Progenitor cell of endocrine pancreas (in vitro differentiated cells): ENCODE results near the gene ODAD2. TPM values are rescaled to one million over a fixed set of nuclear protein-coding genes. Genes with fewer than 3 reads are reported as not detected.

Experiments
- DNase-seq: peaks from one replicate; pipeline ENCODE4 v3.0.0; 2021; ENCODE audit warnings: low spot score; ENCODE audit not compliant: unreplicated experiment
- H3K27ac Mint-ChIP-seq: 2 replicates; pipeline ENCODE4 v1.8.0; 2021; ENCODE audit warnings: mild to moderate bottlenecking, moderate library complexity, mixed read lengths
- H3K27me3 Mint-ChIP-seq: 2 replicates; pipeline ENCODE4 v1.8.0; 2021; ENCODE audit warnings: mixed read lengths
- H3K36me3 Mint-ChIP-seq: 2 replicates; pipeline ENCODE4 v1.8.0; 2022; ENCODE audit warnings: mixed read lengths; ENCODE audit not compliant: insufficient read depth
- H3K4me1 Mint-ChIP-seq: 2 replicates; pipeline ENCODE4 v1.8.0; 2021; ENCODE audit warnings: low read depth, mixed read lengths
- H3K4me3 Mint-ChIP-seq: 2 replicates; pipeline ENCODE4 v1.8.0; 2021; ENCODE audit warnings: low read depth, mild to moderate bottlenecking, moderate library complexity, mixed read lengths
- H3K9me3 Mint-ChIP-seq: 2 replicates; pipeline ENCODE4 v1.8.0; 2021; ENCODE audit warnings: low read depth, mixed read lengths
- total RNA-seq: library from RNA; stranded (reverse); gene quantifications from 2 replicates; pipeline ENCODE4 v1.2.1, GENCODE V29; 2021
- TF ChIP-seq, protein P1 (sequence below): fragments of 200-600 bp; sonication (generic); IDR thresholded peaks from one replicate; pipeline ENCODE4 v1.5.0; 2021; ENCODE audit warnings: antibody characterized with exemption, mild to moderate bottlenecking; ENCODE audit not compliant: unreplicated experiment

ODAD2 gene
- total RNA-seq, 1 donor from 2014 or later, result 0.67 TPM

DNA sequence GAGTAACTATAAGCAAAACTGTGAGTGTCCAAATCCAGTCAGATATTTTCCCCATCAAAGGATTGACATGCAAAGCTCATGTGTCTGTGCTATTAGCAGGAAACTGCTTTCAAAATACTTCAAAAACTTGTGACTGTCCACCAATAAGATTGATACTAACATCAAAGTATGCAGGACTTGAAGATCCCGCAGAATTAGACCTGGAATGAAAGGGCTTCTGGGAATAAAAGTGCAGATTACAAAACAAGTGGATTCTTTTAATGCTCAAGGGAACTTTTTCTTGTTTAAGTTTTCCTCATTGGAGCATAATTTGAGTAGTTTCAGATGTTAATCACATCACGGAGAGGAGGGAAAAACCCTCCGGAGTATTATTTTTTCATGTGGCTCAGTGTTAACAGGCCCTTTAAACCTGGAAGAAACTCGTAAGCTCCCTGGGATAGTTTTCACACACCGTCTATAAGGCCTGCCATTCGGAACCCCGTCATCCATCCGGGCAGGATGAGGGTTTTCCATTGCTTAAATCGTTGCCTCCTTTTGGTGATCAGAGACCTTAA lies 219.3 kb downstream of the ODAD2 start:
- no peaks in the 10 kb centered on the region for H3K9me3 Mint-ChIP-seq
- no peak overlapping the region for H3K27ac Mint-ChIP-seq
- no peaks in the 10 kb centered on the region for H3K27me3 Mint-ChIP-seq
- no peaks in the 10 kb centered on the region for H3K4me1 Mint-ChIP-seq
- no peak overlapping the region for H3K4me3 Mint-ChIP-seq
- no peaks in the 10 kb centered on the region for H3K36me3 Mint-ChIP-seq
- no peak for DNase-seq
- TF ChIP-seq, protein P1, sequence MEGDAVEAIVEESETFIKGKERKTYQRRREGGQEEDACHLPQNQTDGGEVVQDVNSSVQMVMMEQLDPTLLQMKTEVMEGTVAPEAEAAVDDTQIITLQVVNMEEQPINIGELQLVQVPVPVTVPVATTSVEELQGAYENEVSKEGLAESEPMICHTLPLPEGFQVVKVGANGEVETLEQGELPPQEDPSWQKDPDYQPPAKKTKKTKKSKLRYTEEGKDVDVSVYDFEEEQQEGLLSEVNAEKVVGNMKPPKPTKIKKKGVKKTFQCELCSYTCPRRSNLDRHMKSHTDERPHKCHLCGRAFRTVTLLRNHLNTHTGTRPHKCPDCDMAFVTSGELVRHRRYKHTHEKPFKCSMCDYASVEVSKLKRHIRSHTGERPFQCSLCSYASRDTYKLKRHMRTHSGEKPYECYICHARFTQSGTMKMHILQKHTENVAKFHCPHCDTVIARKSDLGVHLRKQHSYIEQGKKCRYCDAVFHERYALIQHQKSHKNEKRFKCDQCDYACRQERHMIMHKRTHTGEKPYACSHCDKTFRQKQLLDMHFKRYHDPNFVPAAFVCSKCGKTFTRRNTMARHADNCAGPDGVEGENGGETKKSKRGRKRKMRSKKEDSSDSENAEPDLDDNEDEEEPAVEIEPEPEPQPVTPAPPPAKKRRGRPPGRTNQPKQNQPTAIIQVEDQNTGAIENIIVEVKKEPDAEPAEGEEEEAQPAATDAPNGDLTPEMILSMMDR, result no peak

DNA sequence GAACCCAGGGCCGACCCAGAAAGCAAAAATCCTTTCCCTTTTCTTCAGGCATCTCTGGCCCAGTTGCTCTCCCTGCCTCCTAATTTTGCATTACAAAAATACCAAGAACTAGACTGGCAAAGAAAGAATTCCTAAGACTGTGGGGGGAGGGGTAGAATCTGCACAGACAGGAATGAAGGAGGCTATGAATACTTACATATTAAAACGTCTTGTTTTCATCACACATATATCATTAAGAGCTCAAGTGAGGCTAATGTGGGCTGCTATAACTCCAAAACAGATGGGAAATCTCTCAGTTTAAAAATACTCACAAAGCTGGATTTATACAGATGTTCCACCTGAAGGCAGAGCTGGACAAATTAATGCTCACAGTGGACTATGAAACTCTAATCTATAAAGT lies 224.0 kb downstream of the ODAD2 start:
- Mint-ChIP-seq H3K36me3 (no peaks in the 10 kb centered on the region), H3K27me3 (peaks cover 2% of the 10 kb centered on the region), H3K4me1 (no peaks in the 10 kb centered on the region), H3K4me3 (no peak overlapping the region), H3K9me3 (no peaks in the 10 kb centered on the region), H3K27ac (no peak overlapping the region)
- DNase-seq, result no peak
- TF ChIP-seq, protein P1, result no peak

DNA sequence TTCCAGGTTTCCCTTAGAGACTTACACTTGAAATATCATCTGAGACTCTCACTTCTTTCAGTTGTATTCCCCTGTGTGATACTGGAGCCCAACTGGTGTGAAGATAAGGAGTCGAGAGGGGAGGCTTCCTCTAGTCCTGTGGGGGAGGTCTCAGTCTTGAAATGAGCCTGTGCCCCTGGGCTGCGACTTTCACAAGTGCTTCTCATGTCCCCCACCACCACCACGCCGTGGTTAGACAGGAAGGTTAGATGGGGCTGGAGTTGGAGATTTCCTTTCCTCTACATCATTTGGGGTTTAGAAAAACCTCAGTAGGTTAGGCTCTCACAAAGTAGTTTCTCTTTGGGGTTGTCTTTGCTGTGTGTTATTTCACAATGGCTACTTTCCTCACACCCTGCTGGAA lies 227.6 kb downstream of the ODAD2 start:
- Mint-ChIP-seq H3K4me3 (no peak overlapping the region), H3K27me3 (peaks cover 2% of the 10 kb centered on the region), H3K27ac (no peak overlapping the region), H3K9me3 (no peaks in the 10 kb centered on the region), H3K4me1 (peaks cover 1% of the 10 kb centered on the region), H3K36me3 (no peaks in the 10 kb centered on the region)
- TF ChIP-seq, protein P1, result no peak
- no peak for DNase-seq

DNA sequence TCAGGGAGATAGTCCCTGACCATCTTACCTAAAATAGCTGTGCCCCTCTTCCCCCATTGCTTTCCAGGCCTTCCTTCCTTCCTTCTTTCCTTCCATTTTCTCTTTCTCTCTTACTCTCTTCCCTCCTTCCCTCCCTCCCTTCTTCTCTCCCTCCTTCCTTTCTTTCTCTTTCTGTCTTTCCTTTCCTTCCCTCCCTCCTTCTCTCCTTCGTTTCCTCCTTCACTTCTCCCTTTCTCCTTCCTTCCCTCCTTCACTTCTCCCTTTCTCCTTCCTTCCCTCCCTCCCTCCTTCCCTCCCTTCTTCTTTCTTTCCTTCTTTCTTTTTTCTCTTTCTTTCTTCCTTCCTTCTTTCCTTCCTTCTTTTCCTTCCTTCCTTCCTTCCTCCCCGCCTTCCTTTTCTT lies 228.7 kb downstream of the ODAD2 start:
- TF ChIP-seq, protein P1, result no peak
- Mint-ChIP-seq H3K27me3 (peaks cover 2% of the 10 kb centered on the region), H3K4me3 (no peak overlapping the region), H3K27ac (no peak overlapping the region), H3K4me1 (peaks cover 1% of the 10 kb centered on the region), H3K9me3 (no peaks in the 10 kb centered on the region), H3K36me3 (no peaks in the 10 kb centered on the region)
- no peak for DNase-seq
